Lung (tissue), 16 donors: Measurements from ENCODE around the gene PTGES3L. TPM values are rescaled to one million over a fixed set of nuclear protein-coding genes. Genes with fewer than 3 reads are reported as not detected.

ENCODE experiments used
- ATAC-seq: fragments of 200-7000 bp; cut with Tn5 transposase; one replicate; pipeline ENCODE4 v1.9.1; 2020; ENCODE audit warnings: moderate number of reproducible peaks; ENCODE audit not compliant: insufficient read depth, low FRiP score
- DNase-seq, 3 donors: peaks; one replicate each; pipeline ENCODE4 v3.0.0-alpha.2; 2013 to 2017
- H3K27ac ChIP-seq, 2 donors: one replicate each; pipeline ENCODE4 v1.5.1; 2013; ENCODE audit warnings: mild to moderate bottlenecking in 2 of 2, moderate library complexity in 2 of 2, control low read depth in 1 of 2, inconsistent platforms in 1 of 2, low read depth in 1 of 2, low read length in 1 of 2
- H3K27me3 ChIP-seq, 3 donors: one replicate each; pipeline ENCODE4 v1.5.1; 2013; ENCODE audit warnings: low read length in 2 of 3; ENCODE audit not compliant: control insufficient read depth in 3 of 3, insufficient read depth in 3 of 3
- H3K36me3 ChIP-seq, 4 donors: one replicate each; pipeline ENCODE4 v1.5.1; 2013; ENCODE audit warnings: low read length in 4 of 4, mild to moderate bottlenecking in 1 of 4, moderate library complexity in 1 of 4; ENCODE audit not compliant: control insufficient read depth in 4 of 4, insufficient read depth in 4 of 4
- H3K4me1 ChIP-seq, 5 donors: one replicate each; pipeline ENCODE4 v1.5.1; 2013; ENCODE audit warnings: low read length in 5 of 5, mild to moderate bottlenecking in 2 of 5, moderate library complexity in 1 of 5; ENCODE audit not compliant: control insufficient read depth in 5 of 5, insufficient read depth in 5 of 5
- H3K4me3 ChIP-seq: one replicate; pipeline ENCODE4 v1.5.1; 2013; ENCODE audit warnings: mild to moderate bottlenecking, control low read depth, moderate library complexity
- H3K9ac ChIP-seq, 2 donors: one replicate each; pipeline ENCODE4 v1.5.1; 2013; ENCODE audit warnings: low read length in 2 of 2, control low read depth in 1 of 2; ENCODE audit not compliant: insufficient read depth in 1 of 2
- H3K9me3 ChIP-seq, 4 donors: one replicate each; pipeline ENCODE4 v1.5.1; 2013; ENCODE audit warnings: low read length in 3 of 4, mild to moderate bottlenecking in 1 of 4, moderate library complexity in 1 of 4; ENCODE audit not compliant: control insufficient read depth in 4 of 4, insufficient read depth in 3 of 4
- CTCF ChIP-seq: IDR thresholded peaks from 2 replicates; pipeline ENCODE4 v1.5.1; 2012; ENCODE audit warnings: mild to moderate bottlenecking; ENCODE audit errors: control extremely low read depth, extremely low read depth
- WGBS, 2 donors: extraction: QIAGEN DNeasy Blood & Tissue Kit; methylation state at CpG; one replicate each; pipeline ENCODE4 v1.1.7; 2013; 5-methylcytosine and 5-hydroxymethylcytosine counted together
- long read RNA-seq, 5 donors: transcript quantifications; one replicate each; lab custom pipeline, GENCODE V29; 2026
- polyA plus RNA-seq, 2 donors: library from polyadenylated mRNA; stranded (reverse); fragments of 200-250 nt; gene quantifications; one replicate each; pipeline ENCODE4 v1.2.1, GENCODE V29; 2013
- total RNA-seq, 2 donors: library from RNA; depleted of rRNA in 1 of 2; stranded (reverse); fragments of >200 nt in 1 of 2; gene quantifications; one replicate each; pipeline ENCODE4 v1.2.1, GENCODE V29; 2014 to 2021
- donor health status: control.
- donor health status: control.
- donor health status: Bipolar disorder and iron deficiency.
- donor health status: healthy.
- donor health status: DM: yes; HTN: yes; CAD: no.

Gene PTGES3L
- total RNA-seq (1 to 10 TPM; 1.1 to 1.8 TPM), polyA plus RNA-seq (under 1 TPM; 0.43 to 0.69 TPM)
- long read RNA-seq, donor 1, partial matches to known transcripts = 0 of 1 reads
- long read RNA-seq, donor 1, other reads (novel, unspliced or antisense) = 0 of 1 reads
- long read RNA-seq, donor 2 = 0 reads
- long read RNA-seq, donor 3 = 0 reads
- long read RNA-seq, donor 4 = 0 reads
- long read RNA-seq, donor 5, partial matches to known transcripts = 0 of 1 reads
- long read RNA-seq, donor 5, other reads (novel, unspliced or antisense) = 0 of 1 reads

- peak in 2 of 3 donors; percentile 58 to 69 for DNase-seq
Measured at GRCh38 chr17:42979511-42980273, at the start of gene PTGES3L. Gene PTGES3L (minus strand): TSS chr17:42980080. CDS start chr17:42980053, 27 bp downstream.

DNA sequence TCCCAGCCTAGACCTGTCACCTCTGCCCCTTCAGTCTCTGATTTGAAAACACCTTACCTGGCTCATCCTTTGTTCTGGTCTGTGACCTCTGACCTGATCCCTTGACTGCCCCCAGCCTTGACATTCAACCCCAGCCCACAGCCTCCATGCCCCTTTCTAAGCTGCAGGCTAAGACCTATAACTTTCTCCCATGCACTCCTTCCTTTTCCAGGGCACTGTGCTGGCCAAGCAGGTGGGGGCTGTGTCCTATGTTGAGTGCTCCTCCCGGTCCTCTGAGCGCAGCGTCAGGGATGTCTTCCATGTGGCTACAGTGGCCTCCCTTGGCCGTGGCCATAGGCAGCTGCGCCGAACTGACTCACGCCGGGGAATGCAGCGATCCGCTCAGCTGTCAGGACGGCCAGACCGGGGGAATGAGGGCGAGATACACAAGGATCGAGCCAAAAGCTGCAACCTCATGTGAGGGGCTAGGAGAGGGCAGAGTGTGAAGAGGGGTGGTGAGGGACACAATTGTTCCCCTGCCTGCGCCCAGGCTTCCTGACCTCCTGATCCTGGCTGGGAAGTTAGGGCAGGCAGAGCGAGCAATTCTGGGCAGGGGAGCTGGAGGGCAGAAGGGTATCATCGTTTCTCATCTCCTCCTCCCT lies 48.5 kb upstream of the PTGES3L start:
- no peaks in the 10 kb centered on the region for H3K36me3 ChIP-seq
- no peak for ATAC-seq
- no peaks in the 10 kb centered on the region for H3K27me3 ChIP-seq
- no peak for TF ChIP-seq CTCF
- no peak overlapping the region for H3K4me3 ChIP-seq
- H3K4me1 ChIP-seq = peaks cover 0 to 9% (median 2%) of the 10 kb centered on the region in 5 donors
- no peaks in the 10 kb centered on the region for H3K9me3 ChIP-seq
- WGBS, 2 donors = 87 to 94% methylated on average over 17 of the region's 17 CpGs
- DNase-seq = no peak
- H3K9ac ChIP-seq = no peak overlapping the region
- no peak overlapping the region for H3K27ac ChIP-seq

More at GRCh38 chr17:42979511-42980273, at the start of gene PTGES3L:
- no peak for TF ChIP-seq CTCF
- Histone ChIP-seq H3K27ac (peak within 1 kb of the TSS; percentile 90 to 91), H3K27me3 (no peaks in the 10 kb centered on the region), H3K4me1 (peaks cover 0 to 23% (median 10%) of the 10 kb centered on the region in 5 donors), H3K9me3 (no peaks in the 10 kb centered on the region), H3K36me3 (peaks cover 0 to 3% (median 0%) of the 10 kb centered on the region in 4 donors), H3K9ac (peak within 1 kb of the TSS; percentile 70 to 82), H3K4me3 (peak within 1 kb of the TSS; percentile 96)
- ATAC-seq = no peak
- 33 to 38% methylated on average over 21 of the region's 21 CpGs for WGBS, 2 donors

GRCh38 chr17:43027091-43028032 lies 47.5 kb upstream of the PTGES3L start:
- ATAC-seq = no peak
- no peak overlapping the region for H3K27ac ChIP-seq
- peaks cover 0 to 9% (median 2%) of the 10 kb centered on the region in 5 donors for H3K4me1 ChIP-seq
- TF ChIP-seq CTCF = no peak
- H3K9me3 ChIP-seq = no peaks in the 10 kb centered on the region
- no peaks in the 10 kb centered on the region for H3K36me3 ChIP-seq
- 83 to 90% methylated on average over 9 of the region's 9 CpGs for WGBS, 2 donors
- H3K9ac ChIP-seq = no peak overlapping the region
- H3K4me3 ChIP-seq = no peak overlapping the region
- no peaks in the 10 kb centered on the region for H3K27me3 ChIP-seq
- DNase-seq = no peak
